ENCODE data around the gene XKR7.

XKR7 gene

GRCh38 chr20:31951530-31952453 lies 16.2 kb upstream of the XKR7 start, which contains the start of gene PDRG1:
Gene PDRG1, minus strand, starts transcription at chr20:31952046. Its CDS starts 85 bp downstream, at chr20:31951961.
- peaks cover 0 to 5% of the 10 kb centered on the region in 2 donors for H3K27me3 ChIP-seq
- H3K27ac ChIP-seq: peak within 1 kb of the TSS; percentile 83
- intact Hi-C loops (cut with DNase I; ENCODE audit: low total_unique reads): loop anchor here (5.0 to 10.0 kb wide), 5 partner anchors 81 to 287 kb away; partner anchors contain the start of gene BCL2L1
- DNase-seq: peak; percentile 92 to 96
- peaks cover 0 to 26% (median 16%) of the 10 kb centered on the region in 4 donors for H3K4me1 ChIP-seq
- no peaks in the 10 kb centered on the region for H3K9me3 ChIP-seq
- peaks cover 21 to 34% (median 27%) of the 10 kb centered on the region in 3 donors for H3K36me3 ChIP-seq
- TF ChIP-seq CTCF (IDR thresholded peaks at IDR 0.05): peak; percentile 91 to 94
- H3K4me3 ChIP-seq: peak within 1 kb of the TSS; percentile 81 to 84

DNA sequence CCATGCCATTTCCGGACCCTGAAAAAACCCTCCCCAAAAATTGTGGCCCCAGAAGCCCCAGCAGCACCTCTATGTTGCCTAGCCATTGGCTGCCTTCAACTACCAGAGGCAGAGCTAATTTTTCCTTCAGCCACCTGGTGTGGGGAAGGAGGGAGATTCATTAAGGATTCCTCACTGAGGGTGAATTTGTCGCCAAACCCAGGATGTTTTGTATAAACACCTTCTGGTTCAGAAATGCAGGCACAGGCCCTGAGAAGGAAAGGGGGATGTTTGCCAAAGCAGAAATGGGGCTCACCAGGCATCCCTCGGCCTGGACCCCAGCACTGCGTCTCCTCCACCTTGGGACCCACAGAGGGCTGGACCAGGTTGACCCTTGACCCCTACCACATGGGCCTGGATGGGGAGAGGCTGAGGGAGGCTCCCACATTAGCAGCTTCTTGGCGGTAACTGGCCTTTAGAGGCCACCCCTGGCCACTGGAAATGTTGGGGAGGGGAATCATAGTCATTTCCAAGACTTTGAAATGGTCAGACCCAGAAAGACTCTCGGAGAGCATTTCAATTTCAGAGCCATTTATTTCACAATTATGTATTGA lies 14.3 kb upstream of the XKR7 start:
- peaks cover 0 to 26% (median 16%) of the 10 kb centered on the region in 4 donors for H3K4me1 ChIP-seq
- peaks cover 2 to 15% (median 8%) of the 10 kb centered on the region in 3 donors for H3K36me3 ChIP-seq
- H3K4me3 ChIP-seq: no peak overlapping the region
- H3K27me3 ChIP-seq: peaks cover 0 to 15% of the 10 kb centered on the region in 2 donors
- TF ChIP-seq CTCF (IDR thresholded peaks at IDR 0.05): no peak
- DNase-seq: no peak
- no peaks in the 10 kb centered on the region for H3K9me3 ChIP-seq
- intact Hi-C loops (cut with DNase I; ENCODE audit: low total_unique reads): loop anchor here (5.0 to 10.0 kb wide), 5 partner anchors 79 to 289 kb away; partner anchors contain the start of gene BCL2L1
- no peak overlapping the region for H3K27ac ChIP-seq

DNA sequence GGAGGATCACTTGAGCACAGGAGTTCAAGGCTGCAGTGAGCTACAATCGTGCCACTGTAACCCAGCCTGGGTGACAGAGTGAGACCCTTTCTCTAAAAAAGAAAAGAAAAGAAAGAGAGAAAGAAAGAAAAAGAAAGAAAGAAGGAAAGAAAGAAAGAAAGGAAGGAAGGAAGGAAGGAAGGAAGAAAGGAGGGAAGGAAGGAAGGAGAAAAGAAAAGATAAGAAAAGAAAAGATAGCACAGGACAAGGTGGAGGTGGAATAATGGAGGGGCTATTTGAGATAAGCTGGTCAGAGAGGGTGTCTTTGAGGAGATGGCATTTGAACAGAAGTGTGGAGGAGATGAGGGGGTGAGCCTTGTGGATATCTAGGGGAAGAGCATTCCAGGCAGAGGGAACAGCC lies 13.5 kb upstream of the XKR7 start:
- Histone ChIP-seq H3K27me3 (peaks cover 0 to 19% of the 10 kb centered on the region in 2 donors), H3K4me1 (peaks cover 0 to 19% (median 16%) of the 10 kb centered on the region in 4 donors), H3K4me3 (no peak overlapping the region), H3K27ac (no peak overlapping the region), H3K36me3 (peaks cover 0 to 6% (median 0%) of the 10 kb centered on the region in 3 donors), H3K9me3 (no peaks in the 10 kb centered on the region)
- no peak for DNase-seq
- intact Hi-C loops (cut with DNase I; ENCODE audit: low total_unique reads): loop anchor here (5.0 to 10.0 kb wide), 5 partner anchors 78 to 290 kb away; partner anchors contain the start of gene BCL2L1
- no peak for TF ChIP-seq CTCF (IDR thresholded peaks at IDR 0.05)

DNA sequence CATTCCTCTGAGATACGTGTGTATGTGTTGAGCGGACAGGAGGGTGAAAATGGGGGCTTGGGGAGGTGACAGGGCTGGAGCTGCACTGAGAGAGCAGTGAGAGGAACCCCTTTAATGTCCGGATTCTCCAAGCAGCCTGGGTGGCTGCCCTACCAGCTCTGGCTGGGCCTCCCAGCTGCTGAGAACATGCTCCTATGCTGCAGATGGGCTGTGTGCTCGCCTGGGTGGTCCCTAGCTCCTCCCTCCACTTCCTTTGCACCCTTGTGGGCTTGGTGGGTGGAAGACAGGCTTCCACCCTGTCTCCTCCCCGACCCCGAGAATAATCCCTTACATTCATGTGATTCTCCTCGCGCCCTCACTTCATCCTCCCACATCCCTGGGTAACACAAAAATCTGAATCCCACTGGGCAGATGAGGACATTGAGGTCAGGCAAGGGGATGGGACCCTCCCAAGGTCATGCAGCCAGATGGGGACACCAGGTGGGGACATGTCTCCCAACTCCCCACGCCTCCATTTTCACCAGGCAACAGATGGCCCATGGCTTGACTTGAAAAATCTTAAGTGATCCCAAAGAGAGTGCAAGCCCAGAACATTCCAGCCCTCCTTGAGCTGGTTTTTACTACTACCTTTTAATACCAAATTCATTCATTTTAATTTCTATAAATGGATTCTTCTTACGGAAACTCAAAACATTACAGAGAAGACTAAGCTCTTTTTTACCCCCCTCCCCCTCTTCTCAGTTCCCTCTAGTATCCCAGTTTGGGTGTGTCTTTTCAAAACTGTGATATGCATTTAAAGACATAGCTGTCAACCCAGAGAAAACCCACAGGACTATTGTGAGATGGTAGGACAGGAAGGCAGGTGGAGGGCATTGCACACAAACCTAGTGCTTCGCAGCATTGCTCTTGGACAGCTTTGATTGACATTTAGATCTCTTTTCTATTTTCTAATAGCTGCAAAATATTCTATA lies 11.1 kb upstream of the XKR7 start:
- Histone ChIP-seq H3K4me3 (no peak overlapping the region), H3K36me3 (no peaks in the 10 kb centered on the region), H3K4me1 (no peaks in the 10 kb centered on the region), H3K9me3 (no peaks in the 10 kb centered on the region), H3K27me3 (peaks cover 0 to 28% of the 10 kb centered on the region in 2 donors), H3K27ac (no peak overlapping the region)
- DNase-seq: no peak
- intact Hi-C loops (cut with DNase I; ENCODE audit: low total_unique reads): loop anchor here (10.0 kb wide), 3 partner anchors 132 to 292 kb away; partner anchors contain the start of gene BCL2L1
- no peak for TF ChIP-seq CTCF (IDR thresholded peaks at IDR 0.05)

DNA sequence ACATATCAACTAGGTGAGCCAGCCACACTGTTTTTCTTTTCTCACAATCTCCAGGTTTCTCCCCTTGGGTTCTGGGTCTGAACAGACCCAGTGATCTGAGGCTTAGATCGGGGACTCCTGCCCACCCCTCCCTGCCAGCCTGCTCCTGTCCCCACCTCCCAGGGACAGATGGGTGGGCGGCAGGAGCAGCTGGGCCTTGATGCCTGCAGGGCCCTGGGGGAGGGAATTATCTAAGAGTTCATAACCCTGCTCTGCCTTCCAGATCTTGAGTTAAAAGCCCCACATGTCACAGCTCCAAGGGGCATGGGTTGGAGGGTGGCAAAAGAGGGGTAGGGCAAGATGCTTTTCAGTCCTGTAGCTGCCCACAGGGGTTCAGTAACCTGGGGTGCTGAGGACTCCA lies 5.2 kb upstream of the XKR7 start:
- no peak for TF ChIP-seq CTCF (IDR thresholded peaks at IDR 0.05)
- H3K36me3 ChIP-seq: no peaks in the 10 kb centered on the region
- H3K4me3 ChIP-seq: no peak overlapping the region
- intact Hi-C loops (cut with DNase I; ENCODE audit: low total_unique reads): no loop called here
- H3K4me1 ChIP-seq: peaks cover 0 to under 1% (median 0%) of the 10 kb centered on the region in 4 donors
- peaks cover 0 to 62% of the 10 kb centered on the region in 2 donors for H3K27me3 ChIP-seq
- no peak overlapping the region for H3K27ac ChIP-seq
- no peak for DNase-seq
- H3K9me3 ChIP-seq: no peaks in the 10 kb centered on the region

All from tibial artery (tissue), 4 donors.